Esophagus (tissue), 2 donors: ENCODE measurements around the gene H2BK1. TPM values are rescaled to one million over a fixed set of nuclear protein-coding genes. Genes with fewer than 3 reads are reported as not detected.

ENCODE experiments used
- H3K27ac ChIP-seq, 2 donors: one replicate each; pipeline ENCODE4 v1.5.1; 2013; ENCODE audit warnings: low read depth in 2 of 2, mild to moderate bottlenecking in 2 of 2, inconsistent platforms in 1 of 2, low read length in 1 of 2, moderate library complexity in 1 of 2
- H3K27me3 ChIP-seq, 2 donors: one replicate each; pipeline ENCODE4 v1.6.1; 2013; ENCODE audit warnings: low read length in 2 of 2, control low read depth in 1 of 2, mild to moderate bottlenecking in 1 of 2; ENCODE audit not compliant: insufficient read depth in 2 of 2, control insufficient read depth in 1 of 2
- H3K36me3 ChIP-seq, 2 donors: one replicate each; pipeline ENCODE4 v1.6.1; 2013; ENCODE audit warnings: low read length in 1 of 2; ENCODE audit not compliant: control insufficient read depth in 2 of 2, insufficient read depth in 2 of 2
- H3K4me1 ChIP-seq, 2 donors: one replicate each; pipeline ENCODE4 v1.6.1; 2013; ENCODE audit warnings: low read length in 1 of 2; ENCODE audit not compliant: control insufficient read depth in 2 of 2, insufficient read depth in 2 of 2
- H3K4me3 ChIP-seq, 2 donors: one replicate each; pipeline ENCODE4 v1.5.1; 2013; ENCODE audit warnings: low read length in 2 of 2, mild to moderate bottlenecking in 2 of 2, low read depth in 1 of 2, moderate library complexity in 1 of 2
- H3K9me3 ChIP-seq, 2 donors: one replicate each; pipeline ENCODE4 v1.6.1; 2013; ENCODE audit warnings: mild to moderate bottlenecking in 2 of 2, low read depth in 1 of 2, low read length in 1 of 2, moderate library complexity in 1 of 2; ENCODE audit not compliant: control insufficient read depth in 2 of 2, insufficient read depth in 1 of 2
- WGBS, 2 donors: extraction: QIAGEN DNeasy Blood & Tissue Kit; methylation state at CpG; one replicate each; pipeline ENCODE4 v1.1.7; 2013; 5-methylcytosine and 5-hydroxymethylcytosine counted together
- polyA plus RNA-seq, 2 donors: library from polyadenylated mRNA; stranded (reverse); fragments of 200-250 nt; gene quantifications; one replicate each; pipeline ENCODE4 v1.2.3, GENCODE V29; 2013
- donor health status: healthy with polysubstance abuse.
- donor health status: Bipolar disorder and iron deficiency.

The H2BK1 gene
- polyA plus RNA-seq, 2 donors, result not detected

- Histone ChIP-seq H3K4me1 (no peaks in the 10 kb centered on the region), H3K36me3 (no peaks in the 10 kb centered on the region), H3K27me3 (no peaks in the 10 kb centered on the region), H3K4me3 (no peak overlapping the region), H3K27ac (no peak overlapping the region), H3K9me3 (peaks cover 0 to 5% of the 10 kb centered on the region in 2 donors)
- WGBS, 2 donors, result 78 to 80% methylated on average over 16 of the region's 16 CpGs
Measured at GRCh38 chr7:151175047-151175792, 35.1 kb downstream of the H2BK1 start.

- Histone ChIP-seq H3K4me3 (no peak overlapping the region), H3K27me3 (no peaks in the 10 kb centered on the region)
- WGBS, 2 donors, result 64 to 65% methylated on average over 75 to 77 of the region's 77 CpGs
Measured at GRCh38 chr7:151174246-151175046, 35.8 kb downstream of the H2BK1 start.

GRCh38 chr7:151173386-151174245 is 36.7 kb downstream of the H2BK1 start:
- Histone ChIP-seq H3K27ac (no peak overlapping the region), H3K27me3 (no peaks in the 10 kb centered on the region), H3K4me3 (no peak overlapping the region), H3K4me1 (no peaks in the 10 kb centered on the region), H3K9me3 (peaks cover 0 to 5% of the 10 kb centered on the region in 2 donors), H3K36me3 (no peaks in the 10 kb centered on the region)
- WGBS, 2 donors, result 81 to 86% methylated on average over 43 of the region's 43 CpGs

More at GRCh38 chr7:151174246-151175046, 35.8 kb downstream of the H2BK1 start:
- Histone ChIP-seq H3K27ac (no peak overlapping the region), H3K36me3 (no peaks in the 10 kb centered on the region), H3K9me3 (peaks cover 0 to 5% of the 10 kb centered on the region in 2 donors), H3K4me1 (no peaks in the 10 kb centered on the region)

- Histone ChIP-seq H3K9me3 (peaks cover 0 to 5% of the 10 kb centered on the region in 2 donors), H3K27ac (no peak overlapping the region), H3K4me3 (no peak overlapping the region), H3K27me3 (no peaks in the 10 kb centered on the region), H3K4me1 (peaks cover 0 to 6% of the 10 kb centered on the region in 2 donors), H3K36me3 (no peaks in the 10 kb centered on the region)
- 20% methylated on average over 42 of the region's 42 CpGs for WGBS, 2 donors
Measured at GRCh38 chr7:151172273-151173141, 37.8 kb downstream of the H2BK1 start.

GRCh38 chr7:151168787-151169162 is 41.5 kb downstream of the H2BK1 start:
- Histone ChIP-seq H3K9me3 (no peaks in the 10 kb centered on the region), H3K27me3 (peaks cover 0 to 11% of the 10 kb centered on the region in 2 donors), H3K4me3 (no peak overlapping the region), H3K36me3 (no peaks in the 10 kb centered on the region), H3K27ac (no peak overlapping the region), H3K4me1 (peaks cover 3 to 9% of the 10 kb centered on the region in 2 donors)
- 52 to 54% methylated on average over 10 of the region's 10 CpGs for WGBS, 2 donors

- H3K4me3 ChIP-seq, result peak overlapping the region; percentile 48 to 54
- H3K27ac ChIP-seq, result no peak overlapping the region
- H3K36me3 ChIP-seq, result no peaks in the 10 kb centered on the region
- peaks cover 0 to 11% of the 10 kb centered on the region in 2 donors for H3K27me3 ChIP-seq
- WGBS, 2 donors, result 2% methylated on average over 32 to 52 of the region's 52 CpGs
- H3K4me1 ChIP-seq, result peaks cover 3 to 9% of the 10 kb centered on the region in 2 donors
- no peaks in the 10 kb centered on the region for H3K9me3 ChIP-seq
Measured at GRCh38 chr7:151168003-151168786, 42.1 kb downstream of the H2BK1 start.

GRCh38 chr7:151167197-151167961 is 42.9 kb downstream of the H2BK1 start, which contains the start of gene GBX1:
GBX1 (minus strand) TSS chr7:151167694; CDS start chr7:151167548, 146 bp downstream.
- H3K27ac ChIP-seq, result no peak within 1 kb of the TSS
- H3K4me1 ChIP-seq, result peaks cover 3 to 9% of the 10 kb centered on the region in 2 donors
- H3K4me3 ChIP-seq, result peak within 1 kb of the TSS; percentile 48 to 54
- no peaks in the 10 kb centered on the region for H3K9me3 ChIP-seq
- 1% methylated on average over 69 to 101 of the region's 101 CpGs for WGBS, 2 donors
- H3K36me3 ChIP-seq, result no peaks in the 10 kb centered on the region
- peaks cover 0 to 11% of the 10 kb centered on the region in 2 donors for H3K27me3 ChIP-seq
